ENCODE measurements around the gene DGKI.
A peak's percentile ranks its signal among the peaks of the same experiment; 100 is the strongest.

DGKI gene

DNA sequence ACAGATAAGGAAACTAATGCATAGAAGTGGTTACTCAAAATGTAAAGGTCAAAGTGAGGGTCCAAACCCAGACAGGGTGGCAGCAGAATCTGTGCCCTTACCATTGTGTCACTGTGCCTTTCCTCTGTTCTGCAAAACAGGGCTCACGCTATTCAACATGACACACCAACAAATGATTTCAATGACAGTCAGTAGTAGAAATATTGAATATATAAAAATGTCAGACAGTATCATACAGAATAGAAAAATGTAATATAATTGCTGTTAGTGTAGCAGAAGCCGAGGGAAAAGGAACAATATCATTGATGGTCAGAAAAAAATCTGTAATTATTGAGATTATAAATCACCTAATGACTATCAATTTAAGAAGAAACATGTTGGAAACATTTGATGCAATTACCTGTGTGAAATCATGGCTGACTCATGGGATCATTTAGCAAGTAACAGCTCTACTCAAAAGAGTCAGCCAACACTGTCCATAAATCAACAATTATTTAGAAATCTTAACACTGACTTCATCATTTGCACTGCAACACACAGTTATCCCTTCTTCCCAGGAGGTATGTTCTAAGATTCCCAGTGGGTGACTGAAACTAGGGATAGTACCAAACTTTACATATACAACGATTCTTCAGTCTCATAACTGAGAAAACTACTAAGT lies 198.7 kb downstream of the DGKI start:
- DNase-seq: no peak

DNA sequence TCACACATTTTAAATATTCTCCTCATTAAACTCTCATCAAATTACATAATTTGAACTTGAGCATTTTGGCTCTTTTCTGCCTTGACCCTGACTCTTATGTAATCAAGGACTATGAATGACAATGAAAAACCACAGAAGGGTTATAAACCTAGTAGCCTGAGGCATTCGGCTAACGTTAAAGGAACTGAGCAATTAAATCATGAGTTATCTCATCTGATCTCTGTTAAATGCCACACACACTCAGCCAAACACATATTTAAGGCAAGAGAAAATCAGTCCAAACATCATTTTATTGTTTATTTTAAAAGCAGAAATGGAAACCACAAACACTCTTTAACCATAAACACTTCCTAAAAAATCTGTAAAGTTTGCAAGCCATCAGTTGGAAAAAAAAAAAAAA lies 204.3 kb downstream of the DGKI start:
- DNase-seq: no peak

DNA sequence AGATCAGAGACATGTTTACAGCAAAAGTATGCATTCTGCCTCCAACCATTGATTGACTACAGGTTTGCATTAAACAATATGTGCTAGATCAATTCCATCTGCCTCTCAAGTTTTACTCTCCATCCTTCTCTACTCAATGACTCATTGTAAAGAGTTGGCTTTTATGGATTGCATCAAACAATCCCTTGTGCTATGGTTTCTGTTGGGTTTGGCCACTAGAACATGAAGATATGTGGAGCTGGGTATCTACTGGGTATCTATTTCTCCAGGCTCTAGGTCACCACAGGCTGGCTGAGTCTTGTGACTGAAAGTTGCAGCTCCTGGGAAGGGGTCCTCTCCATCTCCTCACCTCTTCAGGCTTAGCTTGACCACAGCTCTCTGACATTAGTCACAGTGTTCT lies 204.7 kb downstream of the DGKI start:
- DNase-seq: no peak

DNA sequence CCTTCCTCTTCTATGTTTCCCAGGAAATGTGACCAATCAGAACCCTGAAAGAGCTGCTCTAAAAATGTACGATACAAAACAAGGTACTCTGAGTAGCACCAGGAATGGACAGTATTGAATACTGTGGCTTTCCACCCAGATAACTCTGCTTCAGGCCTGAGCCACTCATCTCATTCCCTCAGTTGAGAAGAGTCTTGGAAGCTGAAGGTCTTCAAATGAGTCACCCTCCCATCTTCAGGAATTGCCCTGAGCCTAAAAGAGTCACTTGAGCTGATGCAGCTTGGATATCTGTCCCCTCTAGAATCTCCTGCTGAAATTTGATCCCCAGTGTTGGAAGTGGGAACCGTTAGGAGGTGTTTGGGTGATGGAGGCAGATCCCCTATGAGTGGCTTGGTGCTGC lies 210.4 kb downstream of the DGKI start:
- DNase-seq: no peak

DNA sequence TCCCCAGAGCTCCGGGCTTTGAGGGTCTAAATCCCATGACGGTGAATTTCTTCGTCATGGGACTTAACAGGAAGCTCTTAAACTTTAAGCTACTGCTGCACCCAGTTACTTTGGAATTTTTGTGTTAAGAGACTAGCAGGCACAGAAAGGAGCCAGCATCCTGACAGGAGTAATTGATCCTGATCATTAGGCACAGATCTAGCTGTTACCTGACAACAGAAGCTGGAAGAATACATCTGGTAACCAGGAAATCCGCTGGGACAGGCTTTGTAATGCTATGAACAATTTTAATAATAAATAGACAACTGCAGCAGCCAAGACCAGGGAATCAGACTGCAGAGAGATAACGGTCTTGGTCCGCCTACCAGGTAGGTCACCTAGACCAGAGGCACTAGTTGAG lies 210.9 kb downstream of the DGKI start:
- DNase-seq: no peak

DNA sequence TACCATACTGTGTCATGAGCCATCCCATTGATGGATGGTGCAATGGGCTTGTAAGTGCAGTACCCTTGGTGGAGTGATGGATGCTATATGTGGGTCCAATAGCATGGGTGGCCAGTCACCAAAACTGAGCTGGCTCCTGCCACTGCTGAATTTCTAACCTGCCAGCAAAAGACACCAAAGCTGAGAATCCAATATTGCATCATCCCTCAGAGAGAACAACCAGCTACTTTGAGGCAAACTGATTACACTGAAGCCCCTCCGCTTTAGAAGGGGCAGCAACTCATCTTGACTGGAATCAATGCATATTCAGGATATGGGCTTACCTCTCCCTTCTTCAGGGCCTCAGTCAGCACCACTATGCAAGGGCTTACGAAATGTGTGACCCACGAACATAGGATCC lies 211.6 kb downstream of the DGKI start:
- no peak for DNase-seq

DNA sequence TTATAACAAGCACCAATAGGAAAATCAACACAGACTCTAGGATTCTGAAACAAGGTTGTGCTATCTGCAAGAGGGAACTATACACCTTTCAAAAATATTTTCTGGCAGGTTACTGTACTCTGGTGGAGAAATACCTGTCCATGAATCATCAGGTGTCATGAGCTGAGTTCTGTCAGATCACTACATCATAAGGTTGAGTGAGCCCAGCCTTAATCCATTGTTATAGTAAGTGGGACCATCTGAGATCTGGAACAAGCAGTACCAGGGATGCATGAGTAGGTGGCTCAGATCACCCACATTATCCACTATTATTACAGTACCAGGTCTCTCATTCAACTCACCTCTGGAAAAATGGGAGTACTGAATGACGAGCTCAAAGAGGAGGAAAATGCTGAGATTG lies 212.4 kb downstream of the DGKI start:
- no peak for DNase-seq

DNA sequence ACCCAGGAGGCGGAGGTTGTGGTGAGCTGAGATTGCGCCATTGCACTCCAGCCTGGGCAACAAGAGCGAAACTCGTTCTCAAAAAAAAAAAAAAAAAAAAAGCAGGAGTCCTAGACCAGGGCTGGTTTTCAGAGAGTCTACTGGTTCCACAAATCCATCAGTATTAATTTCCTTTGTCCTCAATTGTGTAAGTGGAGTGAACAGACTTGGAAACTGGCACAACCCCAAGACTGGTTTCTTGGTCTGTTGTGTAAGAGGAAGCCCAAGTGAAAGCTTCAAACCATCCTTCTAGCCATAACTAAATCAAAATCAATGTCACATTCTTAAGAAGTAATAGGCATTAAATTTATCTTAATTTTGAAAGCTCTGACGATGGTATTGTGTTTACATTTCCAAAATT lies 213.6 kb downstream of the DGKI start:
- DNase-seq: no peak

DNA sequence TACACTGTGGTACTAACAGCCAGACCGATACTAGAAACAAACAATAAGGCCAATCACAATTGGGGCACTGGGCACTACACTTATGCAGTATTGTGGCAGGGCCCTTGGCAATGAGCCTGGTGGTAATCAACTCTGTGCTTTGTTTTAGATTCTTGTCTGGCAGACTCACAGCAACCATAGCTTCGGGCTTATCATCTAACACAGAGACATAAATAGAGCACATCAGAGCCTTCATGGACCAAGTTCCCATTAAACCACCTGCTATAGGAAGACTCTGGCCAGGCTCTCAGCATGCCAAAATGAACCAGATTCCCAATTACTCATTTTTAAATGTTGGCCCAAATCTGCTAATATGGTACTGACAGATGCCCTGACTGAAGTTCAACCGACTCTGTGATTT lies 218.6 kb downstream of the DGKI start:
- no peak for DNase-seq

DNA sequence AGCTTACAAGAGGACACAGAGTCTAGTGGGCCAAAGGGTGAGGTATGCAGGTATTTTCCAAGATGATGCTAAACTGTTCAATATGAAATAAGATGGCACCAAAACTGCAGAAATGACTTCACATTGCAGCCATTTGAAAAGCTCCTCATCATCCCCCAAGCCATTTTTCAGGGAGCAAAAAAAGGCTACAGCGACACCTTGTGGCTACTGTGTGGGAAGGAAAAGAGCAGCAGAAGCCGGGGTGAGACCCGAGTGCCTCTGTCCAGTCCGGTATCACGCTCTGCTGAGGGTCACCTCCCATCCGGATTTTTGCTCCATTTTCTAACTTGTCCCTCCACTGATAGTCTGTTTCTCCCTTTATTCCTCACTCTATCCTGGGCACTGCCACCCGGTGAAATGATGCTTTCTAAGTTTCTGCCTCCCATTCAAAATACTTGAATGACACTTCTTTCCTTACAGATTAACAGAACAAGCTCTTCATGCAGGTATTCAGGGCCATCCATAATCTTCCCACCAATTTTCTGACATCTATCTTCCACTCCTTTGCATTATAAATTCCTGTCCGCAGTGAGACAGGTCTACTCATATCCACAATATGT lies 220.2 kb downstream of the DGKI start:
- peak; percentile 86 for DNase-seq

DNA sequence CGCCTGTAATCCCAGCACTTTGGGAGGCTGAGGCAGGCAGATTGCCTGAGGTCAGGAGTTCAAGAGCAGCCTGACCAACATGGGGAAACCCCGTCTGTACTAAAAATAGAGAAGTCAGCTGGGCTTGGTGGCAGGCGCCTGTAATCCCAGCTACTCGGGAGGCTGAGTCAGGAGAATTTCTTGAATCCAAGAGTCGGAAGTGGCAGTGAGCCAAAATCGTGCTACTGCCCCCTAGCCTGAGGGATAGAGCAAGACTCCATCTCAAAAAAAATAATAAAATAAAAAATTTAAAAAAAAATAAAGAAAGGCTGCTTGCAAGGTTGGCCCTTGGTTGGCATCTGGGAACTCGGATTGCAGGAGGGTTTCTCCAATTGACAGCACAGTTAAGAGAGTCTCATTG lies 221.6 kb downstream of the DGKI start:
- DNase-seq: no peak

DNA sequence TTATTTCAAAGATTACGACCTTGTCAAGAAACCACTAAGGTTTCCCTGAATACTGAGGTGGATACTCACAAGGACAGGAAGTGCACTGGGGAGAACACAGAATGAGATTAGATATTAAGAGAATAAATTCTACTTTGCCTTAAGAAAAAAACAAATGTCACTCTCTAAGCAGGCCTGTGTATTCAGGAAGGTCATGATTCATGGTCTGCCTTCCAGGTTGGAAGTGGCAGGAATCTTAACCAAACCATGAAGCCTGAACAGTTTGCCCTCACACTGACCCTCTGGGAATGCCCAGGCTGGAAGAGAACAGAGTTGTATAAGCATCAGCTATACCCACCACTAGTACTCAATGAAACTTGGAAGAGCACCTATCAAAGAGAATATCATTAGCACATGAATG lies 227.6 kb downstream of the DGKI start:
- DNase-seq: no peak

DNA sequence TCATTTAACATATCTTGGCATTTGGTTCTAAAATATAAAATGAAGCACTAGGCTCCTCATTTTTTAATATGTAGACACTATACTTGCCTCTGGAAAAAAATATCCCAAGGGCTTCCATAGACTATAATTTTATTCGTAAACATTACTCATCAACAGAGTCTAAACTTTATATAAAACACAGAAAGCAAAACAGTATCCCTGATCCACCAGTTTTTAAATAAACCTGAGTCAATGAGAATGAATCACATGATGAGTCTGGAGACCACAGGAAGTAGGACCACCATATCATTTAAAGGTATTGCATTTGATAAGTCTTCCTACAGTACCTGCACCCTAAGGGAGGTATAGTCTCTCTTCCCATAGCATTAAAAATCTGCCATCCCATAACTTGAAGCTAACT lies 228.0 kb downstream of the DGKI start:
- DNase-seq: no peak

DNA sequence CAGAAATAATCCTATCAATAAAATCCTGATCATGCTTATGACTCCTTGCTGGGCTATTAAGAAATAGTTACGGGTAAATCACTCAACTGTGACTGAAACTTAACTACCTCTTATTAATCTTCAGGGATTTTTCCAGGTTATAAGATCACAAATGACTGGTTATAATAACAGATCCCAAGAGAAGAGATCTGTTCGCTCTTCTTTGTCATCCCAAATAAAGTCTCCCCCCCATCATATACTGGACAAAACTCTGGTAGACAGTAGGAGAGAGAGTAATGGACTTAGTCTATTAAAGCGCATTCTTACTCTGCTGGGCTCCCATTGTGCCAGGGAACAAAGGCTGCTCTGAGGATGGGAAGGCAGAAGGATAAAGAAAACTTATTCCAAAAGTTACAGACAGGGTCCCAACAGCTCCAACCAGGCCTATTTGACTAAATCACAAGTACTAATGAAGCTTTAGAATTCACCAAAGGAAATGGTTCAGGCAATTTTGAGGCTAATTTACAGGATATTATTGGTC lies 233.7 kb downstream of the DGKI start:
- peak; percentile 55 for DNase-seq

DNA sequence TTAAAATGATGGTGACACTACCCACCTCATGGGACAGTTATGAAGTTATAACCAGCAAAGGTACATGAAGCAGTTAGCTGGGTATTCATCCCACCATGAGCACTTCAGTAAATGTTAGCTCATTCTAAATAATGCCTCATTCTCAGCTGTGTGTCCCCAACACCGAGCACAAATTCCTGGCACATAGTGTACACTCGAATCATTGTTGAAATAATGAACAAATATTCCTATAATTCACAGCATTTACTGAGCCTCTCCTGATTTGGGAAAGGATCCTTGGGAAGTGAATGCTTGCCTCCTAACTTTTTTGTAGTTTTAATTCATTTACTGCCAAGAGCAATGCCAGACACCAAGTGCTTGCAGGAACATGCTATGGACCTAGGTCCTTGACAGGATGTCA lies 235.2 kb downstream of the DGKI start:
- no peak for DNase-seq

DNA sequence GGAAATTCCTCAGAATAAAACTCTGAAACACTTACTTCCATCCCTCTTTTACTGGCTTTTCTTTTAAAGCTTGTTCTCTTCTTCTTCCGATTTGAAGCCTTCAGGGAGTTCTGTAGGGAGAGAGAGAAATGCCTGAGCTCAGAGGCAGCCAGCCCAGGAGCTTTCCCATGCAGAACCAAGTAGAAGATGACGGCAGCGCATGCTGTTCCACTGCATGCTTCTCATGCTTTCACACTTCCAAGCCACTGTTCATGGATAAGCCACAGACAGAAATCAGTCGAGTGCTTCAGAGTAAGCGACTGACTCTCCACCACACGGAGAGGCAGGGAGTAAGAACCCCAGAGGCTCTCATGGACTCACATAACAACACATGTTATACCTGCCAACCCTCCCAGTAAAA lies 237.3 kb downstream of the DGKI start:
- DNase-seq: no peak

DNA sequence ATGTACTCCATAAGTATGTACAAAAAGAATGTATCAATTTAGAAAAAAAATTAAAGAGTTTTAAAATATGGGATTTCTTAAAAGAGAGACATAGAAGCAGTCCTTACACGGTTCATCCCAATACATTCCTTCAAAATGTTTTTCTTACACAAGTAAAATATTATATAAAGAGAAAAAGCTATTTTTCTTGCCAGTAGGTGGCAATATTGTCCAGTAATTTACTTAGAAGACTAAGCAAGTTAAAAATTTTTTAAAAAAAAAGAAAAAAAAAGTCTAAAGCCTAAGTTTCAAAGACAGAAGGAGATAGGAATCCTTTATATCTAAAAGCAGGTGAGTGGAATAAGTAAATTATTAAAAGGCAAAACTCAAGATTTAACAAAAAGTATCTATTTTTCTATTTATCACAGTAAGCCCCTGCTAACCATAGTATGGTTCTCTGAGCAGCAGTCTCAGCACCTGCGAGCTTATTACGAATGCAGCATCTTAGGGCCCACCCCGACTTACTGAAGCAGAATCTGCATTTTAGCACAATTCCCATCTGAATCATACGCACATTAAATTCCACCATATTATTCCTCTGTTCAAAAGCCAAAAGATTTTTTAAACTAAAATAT lies 240.6 kb downstream of the DGKI start:
- peak; percentile 85 for DNase-seq

DNA sequence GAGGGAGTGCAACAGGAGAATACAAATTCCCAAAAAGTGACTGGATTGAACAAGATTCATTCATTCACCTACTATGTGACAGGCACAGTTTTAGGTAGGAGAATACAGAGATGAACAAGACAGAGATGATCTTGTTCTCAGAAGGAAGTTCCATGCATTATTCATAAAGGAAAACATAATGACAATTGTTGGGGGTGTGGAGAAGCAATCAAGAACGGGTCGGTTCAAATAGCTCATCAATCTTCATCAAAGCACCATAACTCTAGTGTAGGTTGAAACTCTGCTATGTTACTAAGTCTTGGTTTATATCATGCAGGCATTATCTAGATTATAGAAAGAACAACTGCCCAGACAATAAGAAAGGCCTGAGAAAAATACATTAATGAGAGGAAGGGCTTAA lies 243.7 kb downstream of the DGKI start:
- DNase-seq: no peak

DNA sequence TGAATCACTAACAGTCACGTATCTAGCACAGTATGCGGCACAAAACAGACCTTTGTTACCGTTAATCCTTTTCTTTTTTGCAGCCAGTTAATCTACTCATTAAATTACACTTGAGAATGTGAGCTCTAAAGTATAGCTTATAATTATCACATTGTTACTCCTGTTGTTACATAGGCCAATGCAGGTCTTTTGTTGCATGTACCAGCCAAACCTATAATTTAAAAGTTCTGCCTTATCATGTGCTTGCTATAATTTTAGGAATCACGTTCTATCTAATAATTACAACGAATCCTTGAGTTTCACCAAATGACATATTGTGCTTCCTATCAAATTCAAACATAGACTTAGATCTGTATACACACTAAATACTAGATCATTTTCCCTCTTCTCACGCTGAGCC lies 245.1 kb downstream of the DGKI start:
- no peak for DNase-seq

DNA sequence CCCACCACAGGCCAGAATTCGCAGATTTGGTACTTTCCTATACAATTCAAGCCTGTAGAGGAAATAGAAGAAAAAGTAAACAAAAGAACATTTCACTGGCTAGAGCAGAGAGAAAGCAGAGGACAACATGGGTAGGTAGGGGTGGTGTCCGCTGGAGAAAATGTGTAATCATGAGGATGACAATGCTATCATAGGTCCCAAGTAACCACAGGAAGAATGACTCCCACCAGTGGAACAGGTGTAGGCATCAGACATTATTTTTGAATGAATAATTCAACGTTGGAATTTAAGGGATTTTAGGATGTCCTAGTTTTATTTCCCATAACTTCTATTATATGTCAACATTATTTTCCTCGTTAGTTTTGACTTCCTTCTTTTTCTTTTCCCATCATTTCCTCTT lies 248.9 kb downstream of the DGKI start:
- DNase-seq: no peak

DNA sequence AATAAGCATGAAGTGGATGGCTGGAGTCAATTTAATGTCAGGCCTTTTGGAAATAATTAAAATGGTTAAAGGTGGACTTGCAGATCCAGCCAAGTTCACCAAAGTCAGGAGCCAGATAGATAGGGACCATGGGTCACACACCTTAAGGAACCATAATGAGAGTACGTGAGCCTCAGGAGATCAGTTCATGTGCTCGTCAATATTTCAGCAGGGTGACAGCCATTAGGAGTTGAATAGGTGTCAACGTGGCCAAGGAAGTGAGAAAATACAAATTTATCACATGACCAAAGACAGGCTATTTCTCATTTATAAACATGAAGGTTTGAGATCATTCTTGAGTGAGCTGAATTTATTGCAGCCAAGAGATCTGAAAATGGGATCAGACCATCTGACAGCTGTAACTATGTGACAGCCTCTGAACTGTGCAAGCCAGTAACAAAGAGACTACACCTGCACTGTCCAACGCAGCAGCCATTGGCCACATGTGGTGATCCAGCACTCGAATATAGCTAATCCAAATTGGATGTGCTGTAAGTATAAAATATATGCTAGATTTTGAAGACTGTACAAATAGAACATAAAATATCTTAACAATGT lies 253.6 kb downstream of the DGKI start:
- DNase-seq: peak; percentile 21

DNA sequence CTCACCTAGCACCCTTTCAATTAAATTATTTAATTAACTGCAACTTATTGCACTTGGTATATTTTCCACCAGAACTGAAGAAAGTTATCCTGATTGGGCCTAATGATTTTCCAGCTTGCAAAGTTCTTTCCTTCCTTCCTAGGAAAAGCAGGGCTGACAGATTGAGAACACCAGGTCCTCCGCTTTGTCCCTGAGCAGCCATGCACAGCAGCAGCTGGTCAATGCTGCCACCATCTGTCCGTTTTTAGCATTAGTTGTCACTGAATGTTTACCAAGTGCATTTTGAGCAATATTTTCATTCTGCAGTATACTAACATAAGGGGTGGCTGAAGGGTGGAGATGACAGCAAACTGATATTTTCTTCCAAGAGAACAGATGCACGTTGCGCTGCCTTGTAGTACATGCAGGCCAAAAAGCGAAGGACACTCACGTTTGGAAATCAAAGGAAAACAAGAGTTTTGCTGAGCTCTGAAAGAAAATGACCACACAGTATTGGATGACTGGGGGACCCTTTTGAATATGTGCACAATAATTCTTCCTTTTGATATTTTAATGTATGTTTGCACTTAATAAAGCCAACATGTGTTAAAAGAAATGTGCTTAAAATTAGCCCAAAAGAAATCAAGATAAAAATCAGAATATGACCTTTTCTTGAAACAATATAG lies 254.4 kb downstream of the DGKI start:
- DNase-seq: peak; percentile 93

DNA sequence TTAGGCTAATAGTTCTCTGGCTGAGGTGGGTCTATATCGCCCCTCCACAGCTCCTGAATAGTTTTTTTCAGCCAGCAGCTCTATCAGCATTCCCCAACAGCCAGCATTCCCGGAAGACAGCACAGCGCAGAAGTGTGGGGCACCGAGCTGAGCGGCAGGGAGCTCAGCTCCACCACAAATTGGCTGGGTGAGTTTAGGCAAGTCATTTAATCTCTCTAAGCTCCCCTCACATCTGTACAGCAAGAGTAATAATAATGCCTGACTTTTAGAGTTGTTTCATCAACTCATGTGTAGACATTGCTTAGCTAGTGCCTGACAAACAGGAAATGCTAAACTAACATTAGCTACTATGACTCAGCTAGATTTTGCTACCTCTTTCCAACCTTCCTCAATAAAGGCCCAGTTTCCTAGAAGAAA lies 255.3 kb downstream of the DGKI start:
- DNase-seq: peak; percentile 76
